ENCODE measurements around the gene EFHC1. TPM values are rescaled to one million over a fixed set of nuclear protein-coding genes. Genes with fewer than 3 reads are reported as not detected.
A peak's percentile ranks its signal among the peaks of the same experiment; 100 is the strongest.

The EFHC1 gene
- total RNA-seq, 2 experiments from 2014 or later, result 1.2 to 3.1 TPM

GRCh38 chr6:52400313-52401041 is 19.7 kb upstream of the EFHC1 start:
- H3K9me3 Mint-ChIP-seq, result no peaks in the 10 kb centered on the region
- CTCF ChIA-PET, result interaction anchor here (0.7 to 9.9 kb wide), 30 partner anchors 9 to 263 kb away, joined by 3 to 198 read pairs (median 4); partner anchors contain the start of genes MCM3 and PAQR8
- no peak overlapping the region for H3K4me3 Mint-ChIP-seq
- H3K4me1 Mint-ChIP-seq (ENCODE audit: low read depth), result peaks cover 67% of the 10 kb centered on the region
- intact Hi-C loops (cut with micrococcal nuclease), result loop anchor here (1.0 kb wide), 2 partner anchors 20 to 113 kb away; partner anchors contain the start of gene EFHC1
- H3K27me3 Mint-ChIP-seq (ENCODE audit: low read depth), result no peaks in the 10 kb centered on the region
- H3K27ac Mint-ChIP-seq, result peak overlapping the region; percentile 73
- no peak for DNase-seq
- peaks cover 15% of the 10 kb centered on the region for H3K36me3 Mint-ChIP-seq (ENCODE audit: low read depth)

GRCh38 chr6:52403086-52403485 is 17.1 kb upstream of the EFHC1 start:
- Mint-ChIP-seq H3K9me3 (no peaks in the 10 kb centered on the region), H3K27ac (no peak overlapping the region), H3K27me3 (ENCODE audit: low read depth) (no peaks in the 10 kb centered on the region), H3K36me3 (ENCODE audit: low read depth) (peaks cover 13% of the 10 kb centered on the region), H3K4me3 (no peak overlapping the region), H3K4me1 (ENCODE audit: low read depth) (peaks cover 44% of the 10 kb centered on the region)
- no peak for DNase-seq
- intact Hi-C loops (cut with micrococcal nuclease), result no loop called here
- CTCF ChIA-PET, result interaction anchor here (0.6 to 9.9 kb wide), 5 partner anchors 13 to 117 kb away, joined by 3 to 198 read pairs (median 3); partner anchors contain the start of gene MCM3

- Mint-ChIP-seq H3K27ac (no peak overlapping the region), H3K27me3 (ENCODE audit: low read depth) (no peaks in the 10 kb centered on the region), H3K4me1 (ENCODE audit: low read depth) (peaks cover 40% of the 10 kb centered on the region), H3K9me3 (no peaks in the 10 kb centered on the region), H3K36me3 (ENCODE audit: low read depth) (peaks cover 13% of the 10 kb centered on the region), H3K4me3 (no peak overlapping the region)
- no peak for DNase-seq
- intact Hi-C loops (cut with micrococcal nuclease), result no loop called here
- CTCF ChIA-PET, result interaction anchor here (0.6 to 9.9 kb wide), 7 partner anchors 13 to 248 kb away, joined by 3 to 198 read pairs (median 5); partner anchors contain the start of gene MCM3
Measured at GRCh38 chr6:52403627-52404026, 16.5 kb upstream of the EFHC1 start.

GRCh38 chr6:52405243-52405642 is 14.9 kb upstream of the EFHC1 start:
- peaks cover 35% of the 10 kb centered on the region for H3K4me1 Mint-ChIP-seq (ENCODE audit: low read depth)
- intact Hi-C loops (cut with micrococcal nuclease), result no loop called here

GRCh38 chr6:52407467-52407866 is 12.7 kb upstream of the EFHC1 start:
- intact Hi-C loops (cut with micrococcal nuclease), result loop anchor here (1.0 kb wide), 1 partner anchor 256 kb away; no protein-coding TSS in a partner anchor
- H3K27me3 Mint-ChIP-seq (ENCODE audit: low read depth), result no peaks in the 10 kb centered on the region
- H3K4me1 Mint-ChIP-seq (ENCODE audit: low read depth), result peaks cover 26% of the 10 kb centered on the region
- H3K36me3 Mint-ChIP-seq (ENCODE audit: low read depth), result peaks cover 13% of the 10 kb centered on the region
- no peak overlapping the region for H3K4me3 Mint-ChIP-seq
- H3K27ac Mint-ChIP-seq, result no peak overlapping the region
- CTCF ChIA-PET, result interaction anchor here (0.5 to 2.7 kb wide), 22 partner anchors 9 to 1592 kb away, joined by 3 to 21 read pairs (median 4); partner anchors contain the start of genes EFHC1, MCM3 and TRAM2
- DNase-seq, result no peak
- H3K9me3 Mint-ChIP-seq, result no peaks in the 10 kb centered on the region

More at GRCh38 chr6:52405243-52405642, 14.9 kb upstream of the EFHC1 start:
- Mint-ChIP-seq H3K27ac (no peak overlapping the region), H3K9me3 (no peaks in the 10 kb centered on the region), H3K36me3 (ENCODE audit: low read depth) (peaks cover 13% of the 10 kb centered on the region), H3K27me3 (ENCODE audit: low read depth) (no peaks in the 10 kb centered on the region), H3K4me3 (no peak overlapping the region)
- no peak for DNase-seq
- CTCF ChIA-PET, result interaction anchor here (0.9 to 9.9 kb wide), 6 partner anchors 7 to 247 kb away, joined by 3 to 198 read pairs (median 7); partner anchors contain the start of gene MCM3

- no peaks in the 10 kb centered on the region for H3K9me3 Mint-ChIP-seq
- DNase-seq, result no peak
- intact Hi-C loops (cut with micrococcal nuclease), result no loop called here
- no peaks in the 10 kb centered on the region for H3K36me3 Mint-ChIP-seq (ENCODE audit: low read depth)
- H3K27me3 Mint-ChIP-seq (ENCODE audit: low read depth), result no peaks in the 10 kb centered on the region
- H3K27ac Mint-ChIP-seq, result peak overlapping the region; percentile 3
- CTCF ChIA-PET, result interaction anchor here (0.6 to 2.7 kb wide), 6 partner anchors 8 to 253 kb away, joined by 3 to 21 read pairs (median 4); no protein-coding TSS in a partner anchor
- H3K4me3 Mint-ChIP-seq, result no peak overlapping the region
- H3K4me1 Mint-ChIP-seq (ENCODE audit: low read depth), result peaks cover 17% of the 10 kb centered on the region
Measured at GRCh38 chr6:52409499-52409898, 10.6 kb upstream of the EFHC1 start.

- H3K9me3 Mint-ChIP-seq, result no peaks in the 10 kb centered on the region
- H3K27ac Mint-ChIP-seq, result no peak overlapping the region
- DNase-seq, result no peak
- CTCF ChIA-PET, result interaction anchor here (0.7 to 1.0 kb wide), 4 partner anchors 8 to 124 kb away, joined by 3 to 4 read pairs (median 3); no protein-coding TSS in a partner anchor
- no peak overlapping the region for H3K4me3 Mint-ChIP-seq
- H3K27me3 Mint-ChIP-seq (ENCODE audit: low read depth), result no peaks in the 10 kb centered on the region
- no peaks in the 10 kb centered on the region for H3K36me3 Mint-ChIP-seq (ENCODE audit: low read depth)
- intact Hi-C loops (cut with micrococcal nuclease), result loop anchor here (10.0 kb wide), 1 partner anchor 404 kb away; no protein-coding TSS in a partner anchor
- peaks cover 27% of the 10 kb centered on the region for H3K4me1 Mint-ChIP-seq (ENCODE audit: low read depth)
Measured at GRCh38 chr6:52410979-52411378, 9.2 kb upstream of the EFHC1 start.

GRCh38 chr6:52411911-52412310 is 8.2 kb upstream of the EFHC1 start:
- H3K36me3 Mint-ChIP-seq (ENCODE audit: low read depth), result no peaks in the 10 kb centered on the region
- H3K4me1 Mint-ChIP-seq (ENCODE audit: low read depth), result peaks cover 36% of the 10 kb centered on the region
- no peaks in the 10 kb centered on the region for H3K9me3 Mint-ChIP-seq
- DNase-seq, result no peak
- no peaks in the 10 kb centered on the region for H3K27me3 Mint-ChIP-seq (ENCODE audit: low read depth)
- no peak overlapping the region for H3K4me3 Mint-ChIP-seq
- intact Hi-C loops (cut with micrococcal nuclease), result loop anchor here (10.0 kb wide), 1 partner anchor 403 kb away; no protein-coding TSS in a partner anchor
- CTCF ChIA-PET, result no interaction called here
- no peak overlapping the region for H3K27ac Mint-ChIP-seq

- H3K27me3 Mint-ChIP-seq (ENCODE audit: low read depth), result no peaks in the 10 kb centered on the region
- peaks cover 24% of the 10 kb centered on the region for H3K4me1 Mint-ChIP-seq (ENCODE audit: low read depth)
- no peak overlapping the region for H3K4me3 Mint-ChIP-seq
- no peak for DNase-seq
- no peaks in the 10 kb centered on the region for H3K36me3 Mint-ChIP-seq (ENCODE audit: low read depth)
- H3K9me3 Mint-ChIP-seq, result no peaks in the 10 kb centered on the region
- CTCF ChIA-PET, result interaction anchor here (0.6 to 6.1 kb wide), 18 partner anchors 8 to 255 kb away, joined by 3 to 77 read pairs (median 5); partner anchors contain the start of gene TMEM14A
- no peak overlapping the region for H3K27ac Mint-ChIP-seq
- intact Hi-C loops (cut with micrococcal nuclease), result loop anchor here (5.0 to 10.0 kb wide), 2 partner anchors 399 to 467 kb away; no protein-coding TSS in a partner anchor
Measured at GRCh38 chr6:52415333-52415732, 4.8 kb upstream of the EFHC1 start.

GRCh38 chr6:52415917-52416628 is 4.1 kb upstream of the EFHC1 start:
- no peaks in the 10 kb centered on the region for H3K27me3 Mint-ChIP-seq (ENCODE audit: low read depth)
- no peak overlapping the region for H3K4me3 Mint-ChIP-seq
- peaks cover 24% of the 10 kb centered on the region for H3K4me1 Mint-ChIP-seq (ENCODE audit: low read depth)
- no peak overlapping the region for H3K27ac Mint-ChIP-seq
- intact Hi-C loops (cut with micrococcal nuclease), result loop anchor here (1.0 to 10.0 kb wide), 6 partner anchors 182 to 466 kb away; no protein-coding TSS in a partner anchor
- no peak for DNase-seq
- no peaks in the 10 kb centered on the region for H3K36me3 Mint-ChIP-seq (ENCODE audit: low read depth)
- CTCF ChIA-PET, result interaction anchor here (0.7 to 6.1 kb wide), 26 partner anchors 8 to 271 kb away, joined by 3 to 77 read pairs (median 4); partner anchors contain the start of gene TMEM14A
- H3K9me3 Mint-ChIP-seq, result no peaks in the 10 kb centered on the region

- CTCF ChIA-PET, result interaction anchor here (0.6 to 6.1 kb wide), 17 partner anchors 9 to 270 kb away, joined by 3 to 77 read pairs (median 4); no protein-coding TSS in a partner anchor
- Mint-ChIP-seq H3K27ac (no peak overlapping the region), H3K36me3 (ENCODE audit: low read depth) (no peaks in the 10 kb centered on the region), H3K27me3 (ENCODE audit: low read depth) (no peaks in the 10 kb centered on the region), H3K9me3 (no peaks in the 10 kb centered on the region), H3K4me3 (no peak overlapping the region), H3K4me1 (ENCODE audit: low read depth) (peaks cover 24% of the 10 kb centered on the region)
- intact Hi-C loops (cut with micrococcal nuclease), result loop anchor here (1.0 to 10.0 kb wide), 6 partner anchors 182 to 466 kb away; no protein-coding TSS in a partner anchor
- DNase-seq, result peak; percentile 60
Measured at GRCh38 chr6:52416629-52417151, 3.5 kb upstream of the EFHC1 start.
